A549 treated with AZD2906 at 1 μM for 4 hours (cell line): Measurements from ENCODE around the gene RLBP1. TPM values are rescaled to one million over a fixed set of nuclear protein-coding genes. Genes with fewer than 3 reads are reported as not detected.

Experiments used
- total RNA-seq: library from RNA; stranded (reverse); fragments of 200-300 nt; extraction: Qiagen RNA extraction; gene quantifications from 5 replicates; pipeline ENCODE4 v1.2.3, GENCODE V29; 2022

The RLBP1 gene
- total RNA-seq = not detected in 5 replicates

GRCh38 chr15:89221543-89221942 is at the start of gene RLBP1:
TSS of gene RLBP1 (minus strand) at chr15:89221579. CDS start at chr15:89218975, 2,604 bp downstream.

GRCh38 chr15:89243691-89244573 is 22.6 kb upstream of the RLBP1 start, which contains the start of gene FANCI:
TSS of gene FANCI (plus strand) at chr15:89243979. CDS start at chr15:89247648, 3,669 bp downstream.

Other genes starting within 250 kb of the RLBP1 start
- gene ABHD2, start 133.1 kb downstream of the RLBP1 start, total RNA-seq = 112 to 161 TPM (median 139 TPM) in 5 replicates
- gene FANCI, start 22.4 kb upstream of the RLBP1 start, total RNA-seq = 47.0 to 69.0 TPM (median 58.5 TPM) in 5 replicates
- 45.5 to 60.1 TPM (median 55.6 TPM) in 5 replicates for gene POLG, start 113.2 kb upstream of the RLBP1 start, total RNA-seq